Common myeloid progenitor, CD34-positive (primary cell): ENCODE data around the gene ZFX.

Source experiments
- CTCF ChIA-PET: fragments of 350-600 bp; sonication (Branson Sonifier 250); formaldehyde crosslinking; loops from one replicate; lab custom pipeline; 2021; ENCODE audit warnings: antibody characterized with exemption; lab: Charles Lee
- POLR2A ChIA-PET: fragments of 350-600 bp; sonication (Branson Sonifier 250); formaldehyde crosslinking; loops from one replicate; lab custom pipeline; 2021; ENCODE audit warnings: antibody characterized with exemption; lab: Charles Lee
- DNase-seq, 3 donors: peaks; one replicate each; pipeline versions ENCODE4 v3.0.0 to v3.0.0-alpha.2; 2013
- H3K27ac ChIP-seq, 2 experiments: 1 replicate in 1 of 2; 2 replicates in 1 of 2; pipeline ENCODE4 v1.7.0; 2013; ENCODE audit warnings: inconsistent platforms in 2 of 2, low read length in 2 of 2, mild to moderate bottlenecking in 2 of 2, low read depth in 1 of 2, moderate library complexity in 1 of 2; ENCODE audit not compliant: severe bottlenecking in 2 of 2, insufficient read depth in 1 of 2, poor library complexity in 1 of 2
- H3K27me3 ChIP-seq, 5 experiments: replicated peaks in 2 of 5; 1 replicate in 3 of 5; 2 replicates in 2 of 5; pipeline versions ENCODE4 v1.6.1 to v1.7.0; 2013; ENCODE audit warnings: low read length in 4 of 5, mild to moderate bottlenecking in 2 of 5, moderate library complexity in 2 of 5, inconsistent platforms in 1 of 5; ENCODE audit not compliant: insufficient read depth in 5 of 5, control insufficient read depth in 4 of 5
- H3K36me3 ChIP-seq, 4 experiments: 1 replicate in 2 of 4; 2 replicates in 2 of 4; pipeline versions ENCODE4 v1.6.1 to v1.7.0; 2013; ENCODE audit warnings: low read length in 3 of 4, control low read depth in 1 of 4, mild to moderate bottlenecking in 1 of 4; ENCODE audit not compliant: control insufficient read depth in 4 of 4, insufficient read depth in 4 of 4
- H3K4me1 ChIP-seq, 4 experiments: 1 replicate in 3 of 4; 2 replicates in 1 of 4; pipeline versions ENCODE4 v1.6.1 to v1.7.1; 2013; ENCODE audit warnings: low read length in 3 of 4, mild to moderate bottlenecking in 3 of 4, control low read depth in 1 of 4, inconsistent platforms in 1 of 4, moderate library complexity in 1 of 4; ENCODE audit not compliant: control insufficient read depth in 4 of 4, insufficient read depth in 4 of 4; ENCODE audit errors: control extremely low read depth in 1 of 4
- H3K4me3 ChIP-seq, 7 experiments: 1 replicate in 4 of 7; 2 replicates in 3 of 7; pipeline versions ENCODE4 v1.5.1 to v1.7.0; 2013; ENCODE audit warnings: mild to moderate bottlenecking in 7 of 7, low read length in 6 of 7, moderate library complexity in 6 of 7, inconsistent platforms in 2 of 7, low read depth in 2 of 7, control low read depth in 1 of 7; ENCODE audit not compliant: insufficient read depth in 4 of 7, control insufficient read depth in 1 of 7; ENCODE audit errors: extremely low read depth in 1 of 7
- H3K9me3 ChIP-seq, 5 experiments: 1 replicate in 4 of 5; 2 replicates in 1 of 5; pipeline versions ENCODE4 v1.6.1 to v1.7.1; 2013; ENCODE audit warnings: low read length in 4 of 5, mild to moderate bottlenecking in 2 of 5, inconsistent platforms in 1 of 5, low read depth in 1 of 5, moderate library complexity in 1 of 5; ENCODE audit not compliant: control insufficient read depth in 4 of 5, insufficient read depth in 2 of 5; ENCODE audit errors: control extremely low read depth in 1 of 5
- WGBS: methylation state at CpG from one replicate; pipeline ENCODE4 v1.1.5; 2013; ENCODE audit not compliant: insufficient coverage; 5-methylcytosine and 5-hydroxymethylcytosine counted together

The ZFX gene

GRCh38 chrX:24243692-24244091, 94.2 kb downstream of the ZFX start:
- CTCF ChIA-PET, result interaction anchor here (1.3 kb wide), 1 partner anchor 161 kb away, joined by 3 read pairs; no protein-coding TSS in a partner anchor
- peaks cover 0 to 29% (median 0%) of the 10 kb centered on the region in 5 experiments for H3K27me3 ChIP-seq
- 65% methylated on average over 3 of the region's 3 CpGs for WGBS
- H3K9me3 ChIP-seq, result no peaks in the 10 kb centered on the region
- no peak overlapping the region for H3K4me3 ChIP-seq
- H3K4me1 ChIP-seq, result no peaks in the 10 kb centered on the region
- H3K27ac ChIP-seq, result no peak overlapping the region
- POLR2A ChIA-PET, result no interaction called here
- no peak for DNase-seq
- H3K36me3 ChIP-seq, result no peaks in the 10 kb centered on the region

- DNase-seq, result no peak
- CTCF ChIA-PET, result no interaction called here
- WGBS, result 6% methylated on average over 2 of the region's 6 CpGs
Measured at GRCh38 chrX:24245202-24245601, 95.7 kb downstream of the ZFX start.

GRCh38 chrX:24248042-24248441, 98.5 kb downstream of the ZFX start:
- ChIA-PET POLR2A (no interaction called here), CTCF (interaction anchor here (1.3 to 1.4 kb wide), 2 partner anchors 9 to 11 kb away, joined by 3 read pairs; no protein-coding TSS in a partner anchor)
- no peaks in the 10 kb centered on the region for H3K36me3 ChIP-seq
- no peaks in the 10 kb centered on the region for H3K9me3 ChIP-seq
- H3K27me3 ChIP-seq, result peaks cover 0 to 25% (median 0%) of the 10 kb centered on the region in 5 experiments
- no peaks in the 10 kb centered on the region for H3K4me1 ChIP-seq
- H3K27ac ChIP-seq, result no peak overlapping the region
- H3K4me3 ChIP-seq, result no peak overlapping the region
- DNase-seq, result no peak
- WGBS, result 88% methylated on average over 3 of the region's 4 CpGs

More at GRCh38 chrX:24245202-24245601, 95.7 kb downstream of the ZFX start:
- Histone ChIP-seq H3K4me1 (no peaks in the 10 kb centered on the region), H3K9me3 (no peaks in the 10 kb centered on the region), H3K4me3 (no peak overlapping the region), H3K27ac (no peak overlapping the region), H3K27me3 (peaks cover 0 to 29% (median 0%) of the 10 kb centered on the region in 5 experiments), H3K36me3 (no peaks in the 10 kb centered on the region)
- POLR2A ChIA-PET, result no interaction called here

- no peak for DNase-seq
- H3K4me1 ChIP-seq, result no peaks in the 10 kb centered on the region
- no peaks in the 10 kb centered on the region for H3K36me3 ChIP-seq
- ChIA-PET CTCF (no interaction called here), POLR2A (no interaction called here)
- H3K4me3 ChIP-seq, result no peak overlapping the region
- no peak overlapping the region for H3K27ac ChIP-seq
- 79% methylated on average over 3 of the region's 3 CpGs for WGBS
- H3K9me3 ChIP-seq, result no peaks in the 10 kb centered on the region
- peaks cover 0 to 6% (median 0%) of the 10 kb centered on the region in 5 experiments for H3K27me3 ChIP-seq
Measured at GRCh38 chrX:24253030-24253429, 103.5 kb downstream of the ZFX start.

GRCh38 chrX:24253469-24253868, 103.9 kb downstream of the ZFX start:
- WGBS, result 60% methylated on average over 1 of the region's 1 CpG
- Histone ChIP-seq H3K4me1 (no peaks in the 10 kb centered on the region), H3K36me3 (no peaks in the 10 kb centered on the region), H3K4me3 (no peak overlapping the region), H3K27ac (no peak overlapping the region), H3K9me3 (no peaks in the 10 kb centered on the region), H3K27me3 (peaks cover 0 to 5% (median 0%) of the 10 kb centered on the region in 5 experiments)
- ChIA-PET CTCF (no interaction called here), POLR2A (no interaction called here)
- no peak for DNase-seq

- WGBS, result no CpG with 5 or more reads among the region's 1 CpG
- H3K36me3 ChIP-seq, result no peaks in the 10 kb centered on the region
- POLR2A ChIA-PET, result no interaction called here
- H3K9me3 ChIP-seq, result no peaks in the 10 kb centered on the region
- H3K27ac ChIP-seq, result no peak overlapping the region
- no peak for DNase-seq
- H3K27me3 ChIP-seq, result peaks cover 0 to 3% (median 0%) of the 10 kb centered on the region in 5 experiments
- CTCF ChIA-PET, result no interaction called here
- no peak overlapping the region for H3K4me3 ChIP-seq
- H3K4me1 ChIP-seq, result peaks cover 0 to 13% (median 6%) of the 10 kb centered on the region in 4 experiments
Measured at GRCh38 chrX:24257011-24257410, 107.5 kb downstream of the ZFX start.

- peak; percentile 50 to 76 (median 75) for DNase-seq
- Histone ChIP-seq H3K27me3 (peaks cover 0 to 4% (median 0%) of the 10 kb centered on the region in 5 experiments), H3K36me3 (no peaks in the 10 kb centered on the region), H3K4me1 (peaks cover 0 to 13% (median 6%) of the 10 kb centered on the region in 4 experiments), H3K27ac (no peak overlapping the region), H3K4me3 (no peak overlapping the region), H3K9me3 (no peaks in the 10 kb centered on the region)
- WGBS, result 86% methylated on average over 6 of the region's 9 CpGs
- ChIA-PET POLR2A (no interaction called here), CTCF (interaction anchor here (0.6 to 2.9 kb wide), 9 partner anchors 8 to 240 kb away, joined by 4 to 11 read pairs (median 5); no protein-coding TSS in a partner anchor)
Measured at GRCh38 chrX:24259544-24260240, 110.2 kb downstream of the ZFX start.
